ENCODE measurements around the gene PROSER2.
"Not testable (repeated sequence)": the region's sequence is repeated elsewhere in the genome, so short reads cannot be mapped to it uniquely, and the experiment has no call there.

PROSER2 gene

GRCh38 chr10:11830836-11831519 is 7.8 kb downstream of the PROSER2 start:
- H3K27ac ChIP-seq: peak overlapping the region; percentile 85
- DNase-seq (ENCODE audit: low read depth, low spot score): no peak

GRCh38 chr10:11831520-11831951 is 8.4 kb downstream of the PROSER2 start:
- peak overlapping the region; percentile 85 for H3K27ac ChIP-seq

GRCh38 chr10:11832042-11832441 is 8.9 kb downstream of the PROSER2 start:
- peak overlapping the region; percentile 85 for H3K27ac ChIP-seq
- DNase-seq (ENCODE audit: low read depth, low spot score): no peak

More at GRCh38 chr10:11831520-11831951, 8.4 kb downstream of the PROSER2 start:
- no peak for DNase-seq (ENCODE audit: low read depth, low spot score)

GRCh38 chr10:11835061-11835460 is 11.9 kb downstream of the PROSER2 start:
- DNase-seq (ENCODE audit: low read depth, low spot score): no peak
- H3K27ac ChIP-seq: no peak overlapping the region

GRCh38 chr10:11835704-11836103 is 12.5 kb downstream of the PROSER2 start:
- no peak for DNase-seq (ENCODE audit: low read depth, low spot score)

GRCh38 chr10:11837372-11838161 is 14.4 kb downstream of the PROSER2 start:
- no peak overlapping the region for H3K27ac ChIP-seq
- DNase-seq (ENCODE audit: low read depth, low spot score): no peak

More at GRCh38 chr10:11835704-11836103, 12.5 kb downstream of the PROSER2 start:
- no peak overlapping the region for H3K27ac ChIP-seq

GRCh38 chr10:11838298-11838852 is 15.2 kb downstream of the PROSER2 start:
- no peak overlapping the region for H3K27ac ChIP-seq
- no peak for DNase-seq (ENCODE audit: low read depth, low spot score)

GRCh38 chr10:11841375-11841774 is 18.2 kb downstream of the PROSER2 start:
- H3K27ac ChIP-seq: no peak overlapping the region
- DNase-seq (ENCODE audit: low read depth, low spot score): no peak

GRCh38 chr10:11842411-11842810 is 19.3 kb downstream of the PROSER2 start:
- H3K27ac ChIP-seq: no peak overlapping the region
- DNase-seq (ENCODE audit: low read depth, low spot score): no peak

GRCh38 chr10:11845113-11845512 is 22.0 kb downstream of the PROSER2 start:
- DNase-seq (ENCODE audit: low read depth, low spot score): no peak
- no peak overlapping the region for H3K27ac ChIP-seq

- no peak for DNase-seq (ENCODE audit: low read depth, low spot score)
- H3K27ac ChIP-seq: no peak overlapping the region
Observed at GRCh38 chr10:11846542-11846941, 23.4 kb downstream of the PROSER2 start.

GRCh38 chr10:11849277-11849676 is 26.1 kb downstream of the PROSER2 start:
- H3K27ac ChIP-seq: no peak overlapping the region
- DNase-seq (ENCODE audit: low read depth, low spot score): no peak

GRCh38 chr10:11849911-11850310 is 26.8 kb downstream of the PROSER2 start:
- H3K27ac ChIP-seq: no peak overlapping the region
- DNase-seq (ENCODE audit: low read depth, low spot score): no peak

GRCh38 chr10:11851910-11852309 is 28.8 kb downstream of the PROSER2 start:
- DNase-seq (ENCODE audit: low read depth, low spot score): no peak
- no peak overlapping the region for H3K27ac ChIP-seq

GRCh38 chr10:11852637-11853036 is 29.5 kb downstream of the PROSER2 start:
- not testable (repeated sequence) for DNase-seq (ENCODE audit: low read depth, low spot score); H3K27ac ChIP-seq

- DNase-seq (ENCODE audit: low read depth, low spot score): no peak
- no peak overlapping the region for H3K27ac ChIP-seq
Observed at GRCh38 chr10:11853468-11853867, 30.3 kb downstream of the PROSER2 start.

- no peak for DNase-seq (ENCODE audit: low read depth, low spot score)
- H3K27ac ChIP-seq: no peak overlapping the region
Observed at GRCh38 chr10:11854301-11854700, 31.1 kb downstream of the PROSER2 start.

- H3K27ac ChIP-seq: peak overlapping the region; percentile 10
- DNase-seq (ENCODE audit: low read depth, low spot score): no peak
Observed at GRCh38 chr10:11856089-11856488, 32.9 kb downstream of the PROSER2 start.

GRCh38 chr10:11856678-11857077 is 33.5 kb downstream of the PROSER2 start:
- peak overlapping the region; percentile 10 for H3K27ac ChIP-seq
- DNase-seq (ENCODE audit: low read depth, low spot score): no peak

GRCh38 chr10:11858093-11858492 is 34.9 kb downstream of the PROSER2 start:
- no peak for DNase-seq (ENCODE audit: low read depth, low spot score)

GRCh38 chr10:11861341-11861740 is 38.2 kb downstream of the PROSER2 start:
- no peak for DNase-seq (ENCODE audit: low read depth, low spot score)
- no peak overlapping the region for H3K27ac ChIP-seq

More at GRCh38 chr10:11858093-11858492, 34.9 kb downstream of the PROSER2 start:
- H3K27ac ChIP-seq: no peak overlapping the region
